Islet precursor cell (in vitro differentiated cells): ENCODE results near the gene ALPI.

ENCODE experiments used
- DNase-seq: peaks from one replicate; pipeline ENCODE4 v3.0.0-alpha.2; 2018

ALPI gene

DNA sequence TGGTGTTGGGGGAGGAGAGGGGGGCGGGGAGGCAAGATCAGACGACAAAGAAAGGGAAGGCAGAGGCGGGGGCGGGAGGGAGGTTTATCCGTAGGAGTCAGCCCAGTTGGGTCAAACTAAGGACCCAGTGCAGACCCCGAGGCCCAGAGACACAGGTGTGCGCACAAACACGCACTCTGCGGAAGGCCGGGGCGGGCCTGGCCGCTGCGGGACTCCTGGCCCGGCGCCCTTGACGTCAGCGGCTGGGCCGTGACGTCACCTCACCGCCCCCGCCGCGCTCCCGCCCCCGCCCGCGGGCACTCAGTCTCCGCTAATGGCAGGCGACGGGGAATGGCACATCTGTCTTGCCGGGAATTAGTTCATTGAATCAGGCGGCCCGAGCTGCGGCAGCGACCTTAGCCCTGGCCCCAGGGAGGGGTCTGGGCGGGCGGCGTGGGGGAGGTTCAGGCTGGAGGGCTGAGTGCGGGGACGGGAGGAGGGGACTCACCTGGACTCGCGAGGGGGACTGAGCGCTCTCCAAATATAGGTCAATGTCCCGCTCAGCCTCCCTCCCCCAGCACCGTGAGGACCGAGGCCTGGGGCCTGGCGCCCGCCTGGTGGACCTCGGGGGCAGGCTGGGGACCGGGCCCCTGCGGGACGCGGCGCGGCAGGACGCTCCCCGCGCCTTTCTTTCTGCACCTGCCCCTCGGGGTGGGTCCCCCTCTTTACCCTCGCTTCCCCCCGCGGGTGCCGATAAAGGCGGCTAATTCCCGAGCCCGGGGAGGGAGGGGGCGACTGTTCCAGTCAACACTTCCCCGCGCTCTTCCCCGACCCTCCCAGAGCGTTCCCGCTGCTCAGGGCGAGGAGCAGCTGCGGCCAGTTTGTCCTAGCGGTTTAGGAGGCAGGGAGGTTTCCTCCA lies 47.2 kb downstream of the ALPI start:
- peak; percentile 79 for DNase-seq

DNA sequence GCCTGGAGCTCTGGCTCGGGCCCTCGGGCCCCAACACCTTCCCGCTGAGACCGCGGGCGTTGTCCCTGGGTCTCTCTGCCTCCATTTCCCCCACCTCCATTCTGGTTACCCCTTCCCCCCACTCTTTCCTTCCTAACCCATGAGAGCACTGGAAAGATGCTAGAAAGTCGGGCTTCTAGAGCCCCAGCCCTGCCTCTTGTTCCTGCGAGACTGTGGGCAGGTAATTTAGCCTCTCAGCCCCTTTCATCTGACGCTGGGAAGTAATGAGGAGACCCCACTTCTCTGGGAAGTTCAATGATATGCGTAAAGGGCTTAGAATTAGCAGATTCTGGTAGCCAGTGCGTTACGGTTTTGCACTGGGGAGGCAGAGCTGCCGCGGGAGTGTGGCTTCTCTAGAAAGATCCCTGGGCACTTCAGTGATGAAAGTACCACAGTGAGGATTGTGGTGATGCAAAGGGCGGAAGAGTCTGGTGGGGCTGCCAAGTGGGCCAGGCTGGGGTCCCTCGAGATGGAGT lies 47.9 kb downstream of the ALPI start:
- DNase-seq = no peak

DNA sequence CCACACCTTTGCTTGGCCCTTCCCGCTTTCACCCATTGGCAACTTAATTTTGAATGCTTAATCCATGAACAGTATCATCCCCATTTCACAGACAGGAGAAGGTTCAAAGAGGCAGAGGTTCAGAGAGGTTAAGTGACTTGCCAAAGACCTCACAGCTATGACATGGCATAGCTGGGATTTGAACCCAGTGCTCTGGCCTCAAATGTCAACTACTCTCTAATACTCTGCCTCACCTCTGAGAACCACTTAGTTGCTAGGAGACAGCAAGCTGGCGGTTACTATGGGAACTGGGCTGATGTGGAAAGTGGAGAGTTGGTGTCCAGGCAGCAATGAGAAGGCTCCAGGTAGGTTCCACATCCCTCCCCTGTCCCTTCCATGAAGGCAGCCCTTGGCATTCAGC lies 48.5 kb downstream of the ALPI start:
- DNase-seq = no peak

DNA sequence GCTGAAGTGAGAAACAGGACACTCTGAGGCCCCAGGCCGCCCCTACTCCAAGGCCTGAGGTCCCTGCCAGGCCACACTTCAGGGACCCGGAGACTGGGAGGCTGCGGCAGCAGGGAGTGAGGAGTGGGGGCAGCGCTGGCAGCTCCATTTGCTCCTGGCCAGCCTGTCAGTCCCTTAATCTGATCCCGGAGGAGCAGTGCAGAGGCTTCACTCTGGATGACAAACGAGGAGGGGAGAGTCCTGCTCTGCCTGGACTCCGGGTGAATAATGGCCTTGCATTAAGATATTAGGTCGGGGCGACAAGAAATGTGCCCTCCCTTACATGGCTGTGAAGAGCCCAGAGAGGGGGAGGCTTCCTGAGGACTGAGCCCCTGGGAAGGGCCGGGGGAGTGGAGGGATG lies 49.9 kb downstream of the ALPI start:
- no peak for DNase-seq

DNA sequence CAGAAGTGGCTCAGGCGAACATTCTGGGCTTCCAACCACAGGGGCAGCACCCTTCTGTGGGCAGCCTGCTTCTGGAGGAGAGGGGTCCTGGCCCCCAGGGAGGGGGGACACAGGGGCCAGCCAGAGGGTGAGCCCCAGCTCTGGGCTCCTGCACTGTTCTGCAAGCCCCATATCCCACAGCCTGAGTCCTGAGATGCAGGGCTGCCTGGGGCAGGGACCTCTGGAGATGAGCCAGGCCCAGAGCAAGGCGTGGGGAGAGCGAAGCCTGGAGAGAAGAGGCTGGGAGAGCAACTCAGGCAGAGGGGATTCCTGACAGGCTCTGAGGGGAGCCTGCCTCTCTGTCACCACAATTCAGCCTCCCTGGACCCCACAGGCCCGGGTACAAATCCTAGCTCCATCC lies 50.8 kb downstream of the ALPI start:
- DNase-seq = no peak

DNA sequence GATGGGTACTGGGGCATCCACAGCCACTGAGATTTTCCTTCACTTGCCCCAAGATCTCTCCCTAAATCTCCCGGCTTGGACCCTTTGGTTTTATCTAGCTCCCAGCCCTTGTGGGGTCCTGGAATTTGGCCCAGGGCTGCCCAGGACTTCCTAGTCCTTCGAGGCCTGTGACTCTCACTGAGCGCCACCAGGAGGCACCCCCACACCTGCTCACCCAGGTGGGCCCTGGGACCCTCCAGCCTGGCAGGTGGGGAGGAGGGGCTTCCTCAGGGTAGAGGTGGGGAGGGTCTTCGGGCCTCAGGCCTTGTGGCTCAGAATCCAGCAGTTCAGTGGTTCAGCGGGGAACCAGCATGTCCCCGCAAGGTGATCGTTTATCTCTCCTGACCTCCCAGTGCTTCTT lies 52.3 kb downstream of the ALPI start:
- DNase-seq = no peak
